Fibroblast of lung (primary cell): ENCODE data around the gene ACYP2. TPM values are rescaled to one million over a fixed set of nuclear protein-coding genes. Genes with fewer than 3 reads are reported as not detected.

Source experiments
- DNase-seq, 2 donors: peaks; one replicate each; pipeline versions ENCODE4 v3.0.0 to v3.0.0-alpha.2; 2010; ENCODE audit warnings: low read depth in 2 of 2
- H2AFZ ChIP-seq: 2 replicates; pipeline ENCODE4 v1.5.1; 2012; ENCODE audit warnings: low read length, control low read depth, inconsistent platforms
- H3K27ac ChIP-seq: 2 replicates; pipeline ENCODE4 v1.5.1; 2011; ENCODE audit warnings: low read length, control low read depth; ENCODE audit not compliant: insufficient read depth
- H3K27me3 ChIP-seq: 2 replicates; pipeline ENCODE4 v1.5.1; 2011; ENCODE audit warnings: mild to moderate bottlenecking, low read length; ENCODE audit not compliant: control insufficient read depth, insufficient read depth
- H3K36me3 ChIP-seq: 2 replicates; pipeline ENCODE4 v1.5.1; 2011; ENCODE audit warnings: low read length; ENCODE audit not compliant: control insufficient read depth, insufficient read depth
- H3K4me1 ChIP-seq: 2 replicates; pipeline ENCODE4 v1.5.1; 2011; ENCODE audit warnings: low read length; ENCODE audit not compliant: control insufficient read depth, insufficient read depth; ENCODE audit errors: extremely low read depth
- H3K4me2 ChIP-seq: 2 replicates; pipeline ENCODE4 v1.5.1; 2011; ENCODE audit warnings: low read length, control low read depth; ENCODE audit not compliant: insufficient read depth; ENCODE audit errors: extremely low read depth
- H3K4me3 ChIP-seq, 4 experiments: fragments of 200-600 bp in 1 of 4; sonication (generic) in 1 of 4; replicated peaks in 1 of 4; 2 replicates each; pipeline ENCODE4 v1.5.1; 2011 to 2016; ENCODE audit warnings: low read length in 4 of 4, low read depth in 3 of 4, mild to moderate bottlenecking in 3 of 4, control low read depth in 2 of 4, inconsistent platforms in 1 of 4, mixed read lengths in 1 of 4; ENCODE audit not compliant: insufficient read depth in 1 of 4; ENCODE audit errors: control extremely low read depth in 1 of 4
- H3K79me2 ChIP-seq: 2 replicates; pipeline ENCODE4 v1.5.1; 2012; ENCODE audit warnings: mild to moderate bottlenecking, low read length, inconsistent platforms; ENCODE audit not compliant: control insufficient read depth, insufficient read depth
- H3K9ac ChIP-seq: 2 replicates; pipeline ENCODE4 v1.5.1; 2011; ENCODE audit warnings: mild to moderate bottlenecking, low read length, control low read depth; ENCODE audit not compliant: insufficient read depth
- H3K9me3 ChIP-seq: 2 replicates; pipeline ENCODE4 v1.5.1; 2012; ENCODE audit warnings: low read depth, low read length; ENCODE audit not compliant: control insufficient read depth, insufficient read depth
- H4K20me1 ChIP-seq: 2 replicates; pipeline ENCODE4 v1.5.1; 2011; ENCODE audit warnings: low read length; ENCODE audit not compliant: control insufficient read depth, insufficient read depth; ENCODE audit errors: extremely low read depth
- EZH2 ChIP-seq: IDR thresholded peaks from 2 replicates; pipeline ENCODE4 v1.5.1; 2012; ENCODE audit warnings: low read length, control low read depth, mild to moderate bottlenecking; ENCODE audit errors: missing control alignments
- polyA plus RNA-seq, 2 donors: library from polyadenylated mRNA; depleted of rRNA in 1 of 2; stranded (reverse) in 1 of 2; unstranded in 1 of 2; fragments of >200 nt; gene quantifications; 2 replicates each; pipeline ENCODE4 v1.2.1, GENCODE V29; 2011 to 2012; ENCODE audit warnings: missing spikeins in 1 of 2
- total RNA-seq: library from RNA; depleted of rRNA; stranded (reverse); fragments of >200 nt; gene quantifications from 2 replicates; pipeline ENCODE4 v1.2.1, GENCODE V29; 2014
- TF ChIP-seq, protein P1 (sequence below), 2 donors: IDR thresholded peaks in 1 of 2; conservative IDR thresholded peaks in 1 of 2; 1 replicate in 1 of 2; 2 replicates in 1 of 2; pipeline ENCODE4 v1.5.1; 2011 to 2012; ENCODE audit warnings: low read length in 2 of 2, control low read depth in 1 of 2, inconsistent platforms in 1 of 2, low read depth in 1 of 2, mild to moderate bottlenecking in 1 of 2

ACYP2 gene
- total and polyA plus RNA-seq, 2 donors (not counting 1 experiment from before 2014, with no cell fraction given): 9.7 to 24.4 TPM

DNA sequence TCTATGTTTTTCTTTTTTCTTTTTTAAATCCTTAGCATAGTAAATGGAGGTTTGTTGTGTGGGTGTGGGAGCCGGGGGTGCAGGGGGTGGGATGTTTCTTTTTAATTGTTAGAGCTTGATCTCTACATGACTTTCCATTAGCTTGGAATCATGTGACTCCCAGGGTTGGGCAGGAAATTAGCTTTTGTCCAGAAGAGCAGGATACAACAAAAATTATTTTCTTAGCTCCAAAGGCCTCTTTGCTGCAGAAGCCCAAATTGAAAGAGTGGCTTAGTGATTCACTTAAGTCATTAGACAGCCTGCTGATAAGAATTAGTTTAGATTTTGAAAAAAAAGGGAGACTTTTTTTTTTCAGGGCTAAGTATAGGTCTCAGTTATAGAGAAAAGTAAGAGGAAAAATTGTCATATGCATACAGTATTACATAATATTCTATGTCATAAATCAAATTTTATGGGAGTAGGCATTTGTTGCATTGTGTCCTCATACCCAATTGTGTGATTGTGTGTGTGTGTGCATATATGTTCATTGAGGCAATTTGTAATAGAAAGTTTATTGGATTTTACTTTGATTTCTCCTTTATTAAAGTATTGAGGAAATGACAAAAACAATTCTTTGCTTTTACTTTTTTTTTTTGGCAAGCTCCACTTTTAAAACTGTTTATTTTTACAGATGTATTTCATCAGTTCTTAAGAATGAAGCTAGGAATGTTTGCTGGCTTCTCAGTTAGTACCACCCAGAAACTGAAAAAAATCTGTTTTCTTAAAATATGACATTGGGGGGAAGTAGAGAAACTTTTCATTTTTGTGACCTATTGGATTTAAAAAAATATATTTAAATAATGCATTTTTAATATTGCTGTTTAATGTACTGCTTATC is 93.2 kb downstream of the ACYP2 start:
- Histone ChIP-seq H3K9ac (no peak overlapping the region), H3K79me2 (no peaks in the 10 kb centered on the region), H3K4me2 (peak overlapping the region; percentile 46), H2AFZ (no peak overlapping the region), H3K4me1 (peaks cover 11% of the 10 kb centered on the region), H3K4me3 (no peak overlapping the region), H3K27me3 (no peaks in the 10 kb centered on the region), H4K20me1 (no peaks in the 10 kb centered on the region), H3K27ac (no peak overlapping the region), H3K9me3 (no peaks in the 10 kb centered on the region), H3K36me3 (no peaks in the 10 kb centered on the region)
- DNase-seq: peak; percentile 69 to 74
- no peak for TF ChIP-seq EZH2
- TF ChIP-seq, protein P1, sequence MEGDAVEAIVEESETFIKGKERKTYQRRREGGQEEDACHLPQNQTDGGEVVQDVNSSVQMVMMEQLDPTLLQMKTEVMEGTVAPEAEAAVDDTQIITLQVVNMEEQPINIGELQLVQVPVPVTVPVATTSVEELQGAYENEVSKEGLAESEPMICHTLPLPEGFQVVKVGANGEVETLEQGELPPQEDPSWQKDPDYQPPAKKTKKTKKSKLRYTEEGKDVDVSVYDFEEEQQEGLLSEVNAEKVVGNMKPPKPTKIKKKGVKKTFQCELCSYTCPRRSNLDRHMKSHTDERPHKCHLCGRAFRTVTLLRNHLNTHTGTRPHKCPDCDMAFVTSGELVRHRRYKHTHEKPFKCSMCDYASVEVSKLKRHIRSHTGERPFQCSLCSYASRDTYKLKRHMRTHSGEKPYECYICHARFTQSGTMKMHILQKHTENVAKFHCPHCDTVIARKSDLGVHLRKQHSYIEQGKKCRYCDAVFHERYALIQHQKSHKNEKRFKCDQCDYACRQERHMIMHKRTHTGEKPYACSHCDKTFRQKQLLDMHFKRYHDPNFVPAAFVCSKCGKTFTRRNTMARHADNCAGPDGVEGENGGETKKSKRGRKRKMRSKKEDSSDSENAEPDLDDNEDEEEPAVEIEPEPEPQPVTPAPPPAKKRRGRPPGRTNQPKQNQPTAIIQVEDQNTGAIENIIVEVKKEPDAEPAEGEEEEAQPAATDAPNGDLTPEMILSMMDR (conservative IDR thresholded peaks at IDR 0.05 in 1 of 2, IDR thresholded peaks at IDR 0.05 in 1 of 2; ENCODE audit: low read depth in 1 of 2, low read length in 2 of 2): no peak

DNA sequence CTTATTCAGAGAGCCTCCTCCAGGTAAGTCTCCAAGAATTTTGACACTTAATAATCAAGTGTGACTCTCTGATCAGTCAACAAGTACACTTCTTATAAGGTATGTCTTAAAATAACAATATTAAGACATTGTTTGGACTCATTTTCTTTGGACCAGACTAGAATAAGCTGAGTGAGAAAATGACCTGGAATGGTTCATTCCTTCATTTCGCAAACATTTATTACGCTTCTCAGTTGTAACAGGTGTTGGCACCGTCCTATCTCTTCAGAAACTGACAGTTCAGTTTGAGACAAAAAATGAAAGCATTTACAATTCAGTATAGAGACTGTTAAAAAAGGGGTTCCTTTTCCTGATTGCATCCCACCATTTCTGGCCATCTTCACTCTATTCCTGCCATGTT is 94.0 kb downstream of the ACYP2 start:
- Histone ChIP-seq H3K4me1 (peaks cover 11% of the 10 kb centered on the region), H4K20me1 (no peaks in the 10 kb centered on the region), H2AFZ (no peak overlapping the region), H3K27ac (no peak overlapping the region), H3K9me3 (no peaks in the 10 kb centered on the region), H3K4me2 (no peak overlapping the region), H3K36me3 (no peaks in the 10 kb centered on the region), H3K27me3 (no peaks in the 10 kb centered on the region), H3K4me3 (no peak overlapping the region), H3K9ac (no peak overlapping the region), H3K79me2 (no peaks in the 10 kb centered on the region)
- peak in 1 of 2 donors; percentile 43 for DNase-seq
- TF ChIP-seq, protein P1 (conservative IDR thresholded peaks at IDR 0.05 in 1 of 2, IDR thresholded peaks at IDR 0.05 in 1 of 2; ENCODE audit: low read depth in 1 of 2, low read length in 2 of 2): no peak
- no peak for TF ChIP-seq EZH2

DNA sequence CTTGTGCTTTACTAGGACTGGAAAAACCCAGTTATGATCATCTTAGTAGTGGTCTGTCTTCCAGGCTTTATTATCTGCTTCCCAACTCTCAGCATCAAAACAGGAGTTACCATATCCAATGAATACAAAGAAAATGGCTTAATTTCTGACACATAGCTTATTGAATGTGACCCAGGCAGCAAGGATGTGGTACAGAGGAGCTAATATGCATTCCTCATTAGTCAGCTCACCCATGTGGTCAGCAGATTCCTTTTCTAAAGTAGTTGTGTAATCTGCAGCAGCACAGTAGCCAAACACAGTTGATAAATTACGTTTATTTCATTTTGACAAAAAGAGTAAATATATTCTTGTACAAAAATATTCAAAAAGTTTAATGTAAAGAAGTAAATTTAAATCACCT is 97.0 kb downstream of the ACYP2 start:
- H3K27me3 ChIP-seq: no peaks in the 10 kb centered on the region
- H4K20me1 ChIP-seq: no peaks in the 10 kb centered on the region
- no peaks in the 10 kb centered on the region for H3K79me2 ChIP-seq
- peak overlapping the region; percentile 27 for H3K4me2 ChIP-seq
- no peak overlapping the region for H3K27ac ChIP-seq
- H3K9me3 ChIP-seq: no peaks in the 10 kb centered on the region
- H3K9ac ChIP-seq: no peak overlapping the region
- H3K4me3 ChIP-seq: no peak overlapping the region
- no peak overlapping the region for H2AFZ ChIP-seq
- peak; percentile 93 to 99 for DNase-seq
- peaks cover 8% of the 10 kb centered on the region for H3K4me1 ChIP-seq
- no peak for TF ChIP-seq EZH2
- TF ChIP-seq, protein P1 (conservative IDR thresholded peaks at IDR 0.05 in 1 of 2, IDR thresholded peaks at IDR 0.05 in 1 of 2; ENCODE audit: low read depth in 1 of 2, low read length in 2 of 2): no peak
- no peaks in the 10 kb centered on the region for H3K36me3 ChIP-seq
